NCI-H187 treated with DMSO at 0.1 percent for 48 hours (cell line): ENCODE data around the gene AKAP11.

Experiments used
- DNase-seq: peaks from one replicate; lab custom pipeline; 2025; lab: John Stamatoyannopoulos, UW

The AKAP11 gene

GRCh38 chr13:42272804-42273175 lies 838 bp downstream of the AKAP11 start:
- no peak for DNase-seq

- DNase-seq = no peak
Observed at GRCh38 chr13:42274386-42275097, 2.6 kb downstream of the AKAP11 start.

- DNase-seq = no peak
Observed at GRCh38 chr13:42275098-42275471, 3.1 kb downstream of the AKAP11 start.

GRCh38 chr13:42275506-42275905 lies 3.6 kb downstream of the AKAP11 start:
- DNase-seq = no peak

- no peak for DNase-seq
Observed at GRCh38 chr13:42276683-42277082, 4.7 kb downstream of the AKAP11 start.

GRCh38 chr13:42277618-42278276 lies 5.8 kb downstream of the AKAP11 start:
- DNase-seq = no peak

GRCh38 chr13:42279080-42279479 lies 7.1 kb downstream of the AKAP11 start:
- no peak for DNase-seq

- no peak for DNase-seq
Observed at GRCh38 chr13:42279986-42280385, 8.0 kb downstream of the AKAP11 start.

- no peak for DNase-seq
Observed at GRCh38 chr13:42280537-42280936, 8.6 kb downstream of the AKAP11 start.

GRCh38 chr13:42283574-42283973 lies 11.6 kb downstream of the AKAP11 start:
- no peak for DNase-seq

GRCh38 chr13:42284068-42284467 lies 12.1 kb downstream of the AKAP11 start:
- no peak for DNase-seq

GRCh38 chr13:42298392-42298791 lies 26.4 kb downstream of the AKAP11 start:
- DNase-seq = no peak

- no peak for DNase-seq
Observed at GRCh38 chr13:42305503-42305902, 33.6 kb downstream of the AKAP11 start.

- no peak for DNase-seq
Observed at GRCh38 chr13:42307461-42307860, 35.5 kb downstream of the AKAP11 start.

- no peak for DNase-seq
Observed at GRCh38 chr13:42312817-42313431, 41.0 kb downstream of the AKAP11 start.

- DNase-seq = no peak
Observed at GRCh38 chr13:42318570-42318969, 46.6 kb downstream of the AKAP11 start.

- no peak for DNase-seq
Observed at GRCh38 chr13:42320375-42320787, 48.4 kb downstream of the AKAP11 start.

- DNase-seq = no peak
Observed at GRCh38 chr13:42322806-42323205, 50.9 kb downstream of the AKAP11 start.

GRCh38 chr13:42324704-42325103 lies 52.8 kb downstream of the AKAP11 start:
- DNase-seq = no peak

GRCh38 chr13:42327725-42328124 lies 55.8 kb downstream of the AKAP11 start:
- DNase-seq = no peak

- DNase-seq = no peak
Observed at GRCh38 chr13:42328672-42329071, 56.7 kb downstream of the AKAP11 start.

- no peak for DNase-seq
Observed at GRCh38 chr13:42329239-42329638, 57.3 kb downstream of the AKAP11 start.

- no peak for DNase-seq
Observed at GRCh38 chr13:42331009-42331408, 59.1 kb downstream of the AKAP11 start.
